ENCODE measurements around the gene PAK1IP1.

DNA sequence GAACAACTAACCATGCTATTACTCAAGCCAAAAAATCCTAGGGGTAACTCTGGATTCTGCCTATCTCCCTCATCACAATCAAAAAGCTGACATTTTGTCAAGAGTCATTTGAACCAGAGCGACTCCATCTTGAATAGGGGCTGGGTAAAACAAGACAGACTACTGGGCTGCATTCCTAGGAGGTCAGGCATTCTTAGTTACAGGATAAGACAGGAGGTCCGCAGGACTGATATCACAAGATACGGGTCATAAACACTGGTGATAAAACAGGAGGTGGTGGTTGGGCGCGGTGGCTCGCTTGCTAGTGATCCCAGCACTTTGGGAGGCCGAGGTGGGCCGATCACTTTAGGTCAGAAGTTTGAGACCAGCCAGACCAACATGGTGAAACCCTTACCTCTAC is 32.6 kb upstream of the PAK1IP1 start:
- no peak for TF ChIP-seq CTCF (IDR thresholded peaks at IDR 0.05; ENCODE audit: poor library complexity, severe bottlenecking)
- TF ChIP-seq EP300 (conservative IDR thresholded peaks at IDR 0.05; ENCODE audit: poor library complexity, severe bottlenecking): no peak
- TF ChIP-seq POLR2AphosphoS5 (IDR thresholded peaks at IDR 0.05): no peak
- TF ChIP-seq REST (IDR thresholded peaks at IDR 0.05; ENCODE audit: borderline replicate concordance): no peak
- no peak for TF ChIP-seq EZH2 (IDR thresholded peaks at IDR 0.05; ENCODE audit: borderline replicate concordance, insufficient read depth, low read length, poor library complexity, severe bottlenecking)

Measured in neural cell (in vitro differentiated cells).